Subcutaneous adipose tissue (tissue), 4 donors: ENCODE data around the gene FZD8. TPM values are rescaled to one million over a fixed set of nuclear protein-coding genes. Genes with fewer than 3 reads are reported as not detected.

Experiments used
- CTCF ChIP-seq: fragments of 450-650 bp; IDR thresholded peaks from one replicate; pipeline ENCODE4 v1.5.1; 2016; ENCODE audit warnings: low read depth, mild to moderate bottlenecking, control low read depth, antibody characterized with exemption, moderate library complexity
- total RNA-seq, 4 donors: library from RNA; depleted of rRNA; stranded (reverse); fragments of >200 nt; gene quantifications; one replicate each; pipeline ENCODE4 v1.1.0, GENCODE V29; 2016

The FZD8 gene
- total RNA-seq, 4 donors from 2014 or later: 0.82 to 3.8 (median 1.9) TPM

GRCh38 chr10:35640951-35641675 is 983 bp downstream of the FZD8 start:
- TF ChIP-seq CTCF: no peak

GRCh38 chr10:35640474-35640873 is 1.6 kb downstream of the FZD8 start:
- TF ChIP-seq CTCF: no peak

GRCh38 chr10:35639728-35640401 is 2.2 kb downstream of the FZD8 start:
- no peak for TF ChIP-seq CTCF

- no peak for TF ChIP-seq CTCF
These were observed 2.9 kb downstream of the FZD8 start for GRCh38 chr10:35639021-35639727.

GRCh38 chr10:35638101-35638500 is 4.0 kb downstream of the FZD8 start:
- no peak for TF ChIP-seq CTCF

GRCh38 chr10:35637462-35637861 is 4.6 kb downstream of the FZD8 start:
- TF ChIP-seq CTCF: no peak

- no peak for TF ChIP-seq CTCF
These were observed 5.1 kb downstream of the FZD8 start for GRCh38 chr10:35636956-35637355.
